CD4-positive, alpha-beta T cell treated with Interleukin-10 for 1 hour (primary cell): ENCODE measurements around the gene SURF2.
"Not testable (repeated sequence)": the region's sequence is repeated elsewhere in the genome, so short reads cannot be mapped to it uniquely, and the experiment has no call there.

Experiments used
- DNase-seq: peaks from one replicate; pipeline ENCODE4 v3.0.0-alpha.2; 2020

SURF2 gene

DNA sequence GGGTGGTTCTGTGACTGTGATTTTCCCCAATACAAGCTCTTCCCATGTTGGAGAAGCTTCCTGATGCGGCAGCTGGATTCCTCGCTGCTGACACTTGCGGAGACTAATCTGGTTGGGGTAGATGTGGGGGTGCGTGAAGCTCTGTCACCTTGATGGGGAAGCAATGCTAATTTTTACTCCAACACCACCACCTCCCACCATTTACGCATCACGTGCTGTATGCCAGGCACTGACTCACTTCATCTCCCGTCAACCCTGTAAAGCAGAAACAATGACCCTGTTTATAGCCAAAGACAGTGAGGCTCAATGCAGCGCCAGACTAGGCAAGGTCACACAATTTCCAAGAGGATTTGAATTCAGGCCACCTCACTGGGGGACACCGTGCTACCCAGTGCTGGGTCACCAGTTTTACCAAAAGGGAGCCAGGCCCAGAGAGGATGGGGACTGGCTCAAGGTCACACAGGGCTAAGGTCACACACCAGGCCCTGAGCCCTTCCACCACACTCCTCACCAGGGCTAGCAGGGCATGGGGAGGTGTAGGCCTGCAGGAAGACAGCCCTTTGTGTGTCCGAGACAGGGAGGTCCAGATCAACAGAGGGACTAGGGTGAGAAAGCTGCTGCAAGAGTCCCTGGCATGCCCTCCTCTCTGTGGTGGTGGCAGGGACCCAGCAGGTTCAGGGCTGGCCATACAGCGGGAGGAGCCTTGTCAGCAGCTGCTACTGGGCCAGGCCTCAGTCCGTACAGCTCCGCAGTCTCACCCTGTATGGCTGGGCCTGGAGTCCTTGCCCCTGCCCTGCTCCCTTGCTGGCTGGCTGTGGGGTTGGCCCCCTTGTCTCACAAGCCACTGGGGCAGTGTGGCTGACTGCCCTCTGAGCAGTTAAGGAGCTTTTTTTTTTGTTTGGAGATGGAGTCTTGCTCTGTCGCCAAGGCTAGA, 23.1 kb downstream of the SURF2 start:
- no peak for DNase-seq

DNA sequence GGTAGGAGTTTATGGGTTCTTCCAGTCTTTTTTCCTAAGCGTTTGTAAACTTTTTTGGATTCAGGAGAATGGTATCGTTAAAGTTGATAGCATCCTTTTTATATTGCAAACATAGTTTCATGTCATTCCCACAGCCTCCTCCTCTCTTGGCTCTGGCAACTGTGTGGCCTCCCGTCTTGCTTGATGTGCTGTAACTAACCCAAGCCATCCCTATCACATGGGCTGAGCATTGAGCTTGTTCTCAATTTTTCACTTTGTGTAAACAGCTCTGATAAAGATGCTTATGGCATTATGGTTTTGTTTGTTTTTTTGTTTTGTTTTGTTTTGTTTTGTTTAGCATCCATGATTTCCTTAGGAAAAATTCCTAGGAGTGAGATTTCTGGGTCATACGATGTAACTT, 24.4 kb downstream of the SURF2 start:
- no peak for DNase-seq

- DNase-seq, result no peak
Measured at GRCh38 chr9:133382507-133383141, 26.3 kb downstream of the SURF2 start.

GRCh38 chr9:133383438-133383837, 27.1 kb downstream of the SURF2 start:
- DNase-seq, result no peak

DNA sequence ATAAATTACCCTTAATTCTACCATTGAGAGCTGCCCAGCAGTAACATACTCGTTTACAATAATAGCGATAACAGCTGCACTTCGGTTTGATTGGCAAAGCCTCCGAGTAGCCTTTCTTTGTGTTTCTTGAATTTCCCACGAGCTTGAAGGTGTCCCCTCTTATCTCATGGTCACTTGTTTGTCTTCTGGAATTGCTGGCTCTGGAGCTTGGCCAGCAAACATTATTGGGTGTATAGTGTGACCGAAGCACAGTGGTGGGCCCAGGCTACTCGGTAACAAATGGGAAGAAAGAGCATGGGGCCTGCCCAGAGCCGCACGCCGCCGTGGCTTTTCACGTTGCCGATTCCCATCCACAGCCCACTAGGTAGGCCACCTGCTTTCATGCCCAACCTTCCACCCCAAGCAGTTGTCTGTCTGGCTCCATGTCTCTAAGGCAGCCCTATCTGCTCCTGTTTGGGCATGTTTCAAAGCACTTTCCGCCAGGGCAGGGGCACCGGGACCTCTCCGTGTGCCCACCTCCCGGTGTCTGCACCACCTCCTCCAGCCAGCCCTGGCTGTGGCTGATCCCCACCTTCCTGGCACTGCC, 28.5 kb downstream of the SURF2 start:
- DNase-seq, result no peak

GRCh38 chr9:133385452-133385851, 29.1 kb downstream of the SURF2 start:
- no peak for DNase-seq

DNA sequence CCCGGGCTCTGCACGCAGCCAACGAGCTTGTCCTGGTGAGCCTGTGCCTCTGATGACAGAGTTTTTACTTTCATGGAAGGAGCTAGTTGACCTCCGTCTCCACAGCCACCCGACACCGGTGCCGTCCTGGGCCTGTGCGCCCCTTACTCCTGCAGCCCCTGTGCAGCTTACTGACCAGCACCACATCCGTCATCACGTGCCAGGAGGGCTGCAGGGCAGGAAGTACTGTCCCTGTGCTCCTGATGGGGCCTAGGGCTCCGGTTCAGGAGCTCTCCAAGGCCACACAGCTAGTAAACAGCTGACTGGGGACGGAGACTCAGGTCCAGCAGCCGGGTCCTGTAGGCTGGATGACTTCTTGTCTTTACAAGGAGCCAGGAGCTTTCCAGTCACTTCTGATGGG, 30.0 kb downstream of the SURF2 start:
- DNase-seq, result no peak

DNA sequence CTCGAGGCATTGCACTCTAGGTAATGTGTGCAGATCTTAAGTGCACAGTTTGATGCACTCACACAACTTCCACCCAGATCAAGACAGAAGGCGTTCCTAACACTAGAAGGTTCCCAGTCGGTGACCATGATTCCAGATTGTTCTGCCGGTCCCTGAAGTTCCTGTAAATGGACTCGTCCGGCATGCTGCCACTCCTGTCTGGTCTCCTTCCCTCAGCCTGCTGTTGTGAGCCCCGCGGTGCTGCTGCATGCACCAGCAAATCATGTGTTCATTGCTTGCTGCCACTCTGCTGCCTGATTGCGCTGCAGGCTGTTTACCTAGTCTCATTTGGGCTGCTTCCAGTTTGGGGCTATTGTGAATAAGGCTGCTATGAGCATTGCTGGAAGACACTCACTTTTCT, 31.3 kb downstream of the SURF2 start:
- no peak for DNase-seq

DNA sequence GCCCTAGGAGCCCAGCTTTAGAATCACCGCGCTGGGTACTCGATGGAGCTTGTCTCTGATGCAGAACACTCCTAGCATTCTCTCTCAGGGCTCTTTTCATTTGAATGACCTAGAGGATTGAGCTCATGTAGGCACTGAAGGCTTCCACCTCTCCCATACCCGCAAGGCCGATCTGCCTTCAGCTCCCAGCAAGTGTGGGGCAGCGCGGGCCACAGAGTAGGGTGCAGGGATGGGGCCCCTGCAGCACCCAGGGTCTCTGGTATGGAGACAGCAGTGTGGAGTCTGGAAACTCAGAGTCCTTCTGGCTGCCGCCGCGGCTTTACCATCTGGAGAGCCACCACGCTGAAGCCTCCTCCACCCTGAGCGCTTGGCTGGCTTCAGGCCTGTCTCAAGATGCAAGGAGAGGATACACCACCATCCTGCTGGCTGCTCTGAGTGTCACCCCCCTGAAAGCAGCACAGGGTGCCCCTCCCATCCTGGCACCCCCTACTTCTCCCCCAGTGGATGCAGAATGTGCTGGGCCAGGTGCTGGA, 32.7 kb downstream of the SURF2 start:
- no peak for DNase-seq

DNA sequence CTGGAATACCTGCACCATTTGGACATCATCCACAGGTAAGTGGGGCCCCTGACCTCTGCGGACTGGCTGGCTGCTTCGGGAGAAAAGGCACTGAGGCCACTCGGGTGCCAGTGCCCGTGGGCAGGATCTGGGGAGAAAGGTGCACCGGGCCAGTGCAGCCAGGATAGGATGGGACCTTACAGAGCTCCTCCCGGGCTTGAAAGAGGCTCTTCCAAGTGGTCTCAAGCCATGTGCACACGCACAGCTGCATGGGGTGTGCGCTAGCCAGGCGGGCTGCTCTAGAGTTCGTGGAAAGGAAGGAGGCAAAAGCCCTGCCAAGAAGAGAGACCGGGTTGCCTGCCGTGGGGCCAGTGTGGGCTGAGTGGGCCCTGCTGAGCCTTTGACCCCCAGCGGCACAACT, 33.2 kb downstream of the SURF2 start:
- no peak for DNase-seq

DNA sequence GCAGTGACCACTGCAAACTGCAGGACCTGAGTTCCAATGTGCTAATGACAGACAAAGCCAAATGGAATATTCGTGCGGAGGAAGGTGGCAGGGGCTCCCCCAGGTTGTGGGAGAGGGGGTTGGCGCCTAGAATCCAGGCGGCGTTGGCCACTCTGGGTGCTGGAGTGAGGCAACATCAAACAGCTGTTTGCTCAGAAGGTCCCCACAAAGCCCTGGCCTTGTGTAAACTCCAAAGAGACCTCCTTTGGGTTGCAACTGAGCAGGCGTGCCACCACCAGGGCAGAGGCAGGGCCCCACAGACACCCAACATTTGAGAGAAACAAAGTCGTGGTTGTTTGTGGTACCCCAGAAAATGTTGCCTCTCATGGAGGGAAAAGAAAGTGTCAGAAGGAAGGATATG, 34.4 kb downstream of the SURF2 start:
- no peak for DNase-seq

- not testable (repeated sequence) for DNase-seq
Measured at GRCh38 chr9:133391449-133391848, 35.1 kb downstream of the SURF2 start.

DNA sequence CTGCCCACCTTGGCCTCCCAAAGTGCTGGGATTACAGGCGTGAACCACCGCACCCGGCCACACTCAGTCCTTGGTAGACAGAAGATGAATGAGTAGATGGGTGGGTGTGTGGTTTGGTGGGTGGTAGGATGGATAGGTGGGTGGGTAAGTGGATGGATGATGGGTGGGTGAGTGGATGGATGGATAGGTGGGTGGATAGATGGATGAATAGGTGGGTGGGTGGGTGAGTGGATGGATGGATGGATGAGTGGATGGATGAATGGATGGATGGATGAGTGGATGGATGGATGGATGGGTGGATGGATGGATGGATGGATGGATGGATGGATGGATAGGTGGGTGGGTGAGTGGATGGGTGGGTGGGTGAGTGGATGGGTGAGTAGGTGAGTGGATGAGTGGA, 36.0 kb downstream of the SURF2 start:
- DNase-seq, result not testable (repeated sequence)

DNA sequence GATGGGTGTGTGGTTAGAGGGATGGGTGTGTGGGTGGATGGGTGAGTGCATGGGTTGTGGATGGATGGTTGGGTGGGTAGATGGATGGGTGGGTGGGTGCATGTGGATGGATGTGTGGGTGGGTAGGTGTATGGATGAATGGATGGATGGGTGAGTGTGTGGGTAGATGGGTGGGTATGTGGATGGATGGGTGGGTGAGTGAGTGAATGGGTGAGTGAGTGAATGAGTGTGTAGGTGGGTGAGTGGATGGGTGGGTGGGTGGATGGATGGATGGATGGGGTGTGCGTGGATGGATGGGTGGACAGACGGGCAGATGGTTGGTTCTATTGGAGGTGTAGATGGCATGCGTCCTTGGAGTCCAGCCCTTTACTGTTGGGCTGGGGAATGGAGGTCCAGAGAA, 37.0 kb downstream of the SURF2 start:
- no peak for DNase-seq

GRCh38 chr9:133394687-133395271, 38.4 kb downstream of the SURF2 start:
- no peak for DNase-seq

- no peak for DNase-seq
Measured at GRCh38 chr9:133396952-133397351, 40.6 kb downstream of the SURF2 start.

DNA sequence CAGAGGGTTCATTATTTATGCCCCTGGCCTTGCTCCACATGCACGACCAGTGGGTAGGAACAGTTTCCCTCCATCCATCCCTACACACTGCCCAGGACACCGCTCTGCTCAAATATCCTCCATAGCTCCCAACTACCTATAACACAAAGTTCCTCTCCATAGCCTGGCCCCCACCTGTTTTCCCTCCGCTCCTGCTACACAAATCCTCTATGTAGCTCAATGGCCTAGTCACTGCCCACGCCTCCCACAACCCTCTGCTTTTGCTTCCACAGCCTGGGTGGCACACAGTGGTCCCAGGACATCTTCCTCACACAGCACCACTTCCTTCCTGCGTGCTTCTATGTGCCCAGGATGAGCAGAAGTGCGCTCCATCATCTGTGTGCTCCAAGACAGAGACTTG, 41.0 kb downstream of the SURF2 start:
- no peak for DNase-seq

GRCh38 chr9:133397895-133398294, 41.5 kb downstream of the SURF2 start:
- DNase-seq, result no peak

DNA sequence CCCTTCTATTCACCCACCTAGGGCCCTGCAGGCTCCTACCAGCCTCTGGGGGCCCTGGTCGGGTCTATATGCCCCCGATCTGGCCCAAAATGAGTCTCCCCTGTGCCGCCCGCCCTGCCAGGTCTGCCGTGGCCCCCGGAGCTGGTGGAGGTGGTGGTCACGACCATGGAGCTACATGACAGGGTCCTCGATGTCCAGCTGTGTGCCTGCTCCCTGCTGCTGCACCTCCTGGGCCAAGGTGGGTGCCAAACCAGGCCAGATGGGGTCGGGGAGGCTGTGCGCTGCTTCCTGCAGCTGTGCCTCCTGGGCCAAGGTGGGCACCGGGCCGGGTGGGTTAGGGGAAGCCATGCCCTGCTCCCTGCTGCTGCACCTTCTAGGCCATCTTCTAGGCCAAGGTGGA, 43.9 kb downstream of the SURF2 start:
- DNase-seq, result no peak

- no peak for DNase-seq
Measured at GRCh38 chr9:133401588-133401987, 45.2 kb downstream of the SURF2 start.

- no peak for DNase-seq
Measured at GRCh38 chr9:133402689-133403088, 46.3 kb downstream of the SURF2 start.

DNA sequence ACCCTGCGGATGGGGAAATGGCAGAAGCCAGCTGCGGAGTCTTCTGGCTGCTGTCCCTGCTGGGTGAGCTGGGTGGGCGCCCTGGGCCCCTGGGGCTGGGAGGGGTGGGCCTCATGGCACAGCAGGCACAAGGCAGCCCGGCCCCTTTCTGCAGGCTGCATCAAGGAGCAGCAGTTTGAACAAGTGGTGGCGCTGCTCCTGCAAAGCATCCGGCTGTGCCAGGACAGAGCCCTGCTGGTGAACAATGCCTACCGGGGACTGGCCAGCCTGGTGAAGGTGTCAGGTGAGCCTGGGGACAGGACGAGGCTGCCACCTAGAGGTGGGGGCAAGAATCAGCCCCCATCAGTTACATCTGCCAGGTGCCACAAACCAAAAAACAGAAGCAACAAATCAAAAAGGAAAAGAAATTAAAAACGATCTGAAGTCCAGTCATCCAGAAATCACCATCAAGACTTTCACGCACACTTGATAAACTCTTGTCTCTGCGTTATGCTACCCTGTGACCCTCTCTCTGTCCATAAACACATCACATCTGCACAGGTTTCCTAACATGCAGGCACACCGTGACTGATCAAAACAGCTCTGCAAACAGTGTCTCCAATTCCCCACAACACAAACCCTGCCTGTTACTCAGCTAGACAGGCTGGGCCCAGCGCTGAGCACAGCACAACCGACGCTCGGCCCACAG, 47.6 kb downstream of the SURF2 start:
- DNase-seq, result peak; percentile 70
